ENCODE data around the gene CAMTA1. TPM values are rescaled to one million over a fixed set of nuclear protein-coding genes. Genes with fewer than 3 reads are reported as not detected.

Gene CAMTA1
- total and polyA plus RNA-seq, 2 experiments from 2014 or later, result 213 to 341 TPM

DNA sequence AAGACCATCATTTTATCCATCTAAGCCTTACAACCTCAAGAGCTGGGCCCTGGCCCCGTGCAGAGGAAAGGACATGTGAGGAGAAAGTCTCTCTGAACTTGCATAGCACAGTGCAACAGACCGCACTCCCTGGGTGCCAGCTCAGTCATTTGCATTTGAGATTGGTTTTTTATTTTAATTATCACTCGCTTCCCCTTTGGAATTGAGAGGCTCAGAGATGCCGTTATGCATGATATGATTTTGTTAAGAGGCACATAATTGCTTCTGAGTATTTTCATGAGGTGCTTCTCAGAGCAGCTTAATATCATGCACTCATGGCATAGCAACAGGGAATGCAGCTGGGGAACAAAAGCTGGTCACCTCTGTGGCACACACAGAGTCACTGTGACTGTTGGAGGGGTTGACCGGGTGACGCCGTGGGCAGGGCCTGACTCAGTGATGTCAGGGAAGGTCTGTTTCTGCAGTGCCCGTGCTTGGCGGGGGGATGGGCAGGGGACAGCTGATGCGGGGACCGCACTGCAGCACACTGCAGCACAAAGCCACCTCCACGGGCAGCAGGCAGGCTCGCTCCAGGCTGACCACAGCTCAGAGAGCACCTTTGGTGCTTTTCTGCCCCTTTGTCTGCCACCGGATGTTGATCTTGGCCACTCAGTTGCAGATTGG is 942.7 kb downstream of the CAMTA1 start:
- Histone ChIP-seq H3K9me3 (ENCODE audit: low read depth) (no peaks in the 10 kb centered on the region), H3K36me3 (no peaks in the 10 kb centered on the region), H3K4me1 (ENCODE audit: low read depth) (no peaks in the 10 kb centered on the region), H3K4me3 (no peak overlapping the region), H3K27me3 (no peaks in the 10 kb centered on the region), H3K27ac (no peak overlapping the region)
- no peak for DNase-seq (ENCODE audit: low read depth in 1 of 2, low spot score in 1 of 2)
- TF ChIP-seq, protein P1, sequence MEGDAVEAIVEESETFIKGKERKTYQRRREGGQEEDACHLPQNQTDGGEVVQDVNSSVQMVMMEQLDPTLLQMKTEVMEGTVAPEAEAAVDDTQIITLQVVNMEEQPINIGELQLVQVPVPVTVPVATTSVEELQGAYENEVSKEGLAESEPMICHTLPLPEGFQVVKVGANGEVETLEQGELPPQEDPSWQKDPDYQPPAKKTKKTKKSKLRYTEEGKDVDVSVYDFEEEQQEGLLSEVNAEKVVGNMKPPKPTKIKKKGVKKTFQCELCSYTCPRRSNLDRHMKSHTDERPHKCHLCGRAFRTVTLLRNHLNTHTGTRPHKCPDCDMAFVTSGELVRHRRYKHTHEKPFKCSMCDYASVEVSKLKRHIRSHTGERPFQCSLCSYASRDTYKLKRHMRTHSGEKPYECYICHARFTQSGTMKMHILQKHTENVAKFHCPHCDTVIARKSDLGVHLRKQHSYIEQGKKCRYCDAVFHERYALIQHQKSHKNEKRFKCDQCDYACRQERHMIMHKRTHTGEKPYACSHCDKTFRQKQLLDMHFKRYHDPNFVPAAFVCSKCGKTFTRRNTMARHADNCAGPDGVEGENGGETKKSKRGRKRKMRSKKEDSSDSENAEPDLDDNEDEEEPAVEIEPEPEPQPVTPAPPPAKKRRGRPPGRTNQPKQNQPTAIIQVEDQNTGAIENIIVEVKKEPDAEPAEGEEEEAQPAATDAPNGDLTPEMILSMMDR (IDR thresholded peaks at IDR 0.05; ENCODE audit: low read depth, low read length), result no peak

DNA sequence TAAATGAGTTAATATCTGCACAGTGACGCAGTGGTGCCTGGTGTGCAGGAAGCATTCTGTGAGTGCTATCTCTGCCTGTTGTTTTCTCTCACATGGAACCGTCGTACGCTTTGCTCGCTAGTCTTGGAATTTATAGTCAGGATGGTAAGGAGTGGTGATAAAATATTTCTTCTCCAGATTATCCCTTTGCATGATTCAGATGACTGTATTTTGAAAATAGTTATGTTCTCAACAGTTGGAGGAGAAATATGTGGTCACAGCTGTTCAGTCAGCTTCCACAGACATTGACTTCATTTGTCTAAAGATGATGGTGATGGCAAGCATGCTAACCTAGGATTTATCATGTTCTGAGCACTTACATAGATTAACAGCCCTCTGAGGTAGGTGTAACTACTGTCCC is 944.5 kb downstream of the CAMTA1 start:
- H3K4me3 ChIP-seq, result no peak overlapping the region
- TF ChIP-seq, protein P1 (IDR thresholded peaks at IDR 0.05; ENCODE audit: low read depth, low read length), result no peak
- no peaks in the 10 kb centered on the region for H3K4me1 ChIP-seq (ENCODE audit: low read depth)
- no peaks in the 10 kb centered on the region for H3K9me3 ChIP-seq (ENCODE audit: low read depth)
- H3K36me3 ChIP-seq, result no peaks in the 10 kb centered on the region
- H3K27me3 ChIP-seq, result no peaks in the 10 kb centered on the region
- no peak for DNase-seq (ENCODE audit: low read depth in 1 of 2, low spot score in 1 of 2)
- H3K27ac ChIP-seq, result no peak overlapping the region

DNA sequence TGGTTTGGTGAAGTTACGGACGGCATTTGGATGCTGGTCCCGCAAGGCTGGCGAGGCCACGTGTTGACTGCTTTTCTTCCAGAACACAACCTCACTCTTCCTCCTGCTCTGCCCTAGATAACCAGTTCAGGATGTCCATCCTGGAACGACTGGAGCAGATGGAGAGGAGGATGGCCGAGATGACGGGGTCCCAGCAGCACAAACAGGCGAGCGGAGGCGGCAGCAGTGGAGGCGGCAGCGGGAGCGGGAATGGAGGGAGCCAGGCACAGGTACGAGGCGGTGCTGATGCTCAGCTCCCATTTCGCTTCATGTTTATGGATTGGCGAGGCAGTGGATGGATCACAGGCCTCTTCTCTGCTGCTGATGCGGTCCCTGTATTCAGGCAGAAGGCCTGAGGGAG is 947.1 kb downstream of the CAMTA1 start:
- no peaks in the 10 kb centered on the region for H3K27me3 ChIP-seq
- no peaks in the 10 kb centered on the region for H3K36me3 ChIP-seq
- no peak overlapping the region for H3K27ac ChIP-seq
- DNase-seq (ENCODE audit: low read depth in 1 of 2, low spot score in 1 of 2), result no peak
- H3K4me1 ChIP-seq (ENCODE audit: low read depth), result no peaks in the 10 kb centered on the region
- no peaks in the 10 kb centered on the region for H3K9me3 ChIP-seq (ENCODE audit: low read depth)
- TF ChIP-seq, protein P1 (IDR thresholded peaks at IDR 0.05; ENCODE audit: low read depth, low read length), result no peak
- H3K4me3 ChIP-seq, result no peak overlapping the region

DNA sequence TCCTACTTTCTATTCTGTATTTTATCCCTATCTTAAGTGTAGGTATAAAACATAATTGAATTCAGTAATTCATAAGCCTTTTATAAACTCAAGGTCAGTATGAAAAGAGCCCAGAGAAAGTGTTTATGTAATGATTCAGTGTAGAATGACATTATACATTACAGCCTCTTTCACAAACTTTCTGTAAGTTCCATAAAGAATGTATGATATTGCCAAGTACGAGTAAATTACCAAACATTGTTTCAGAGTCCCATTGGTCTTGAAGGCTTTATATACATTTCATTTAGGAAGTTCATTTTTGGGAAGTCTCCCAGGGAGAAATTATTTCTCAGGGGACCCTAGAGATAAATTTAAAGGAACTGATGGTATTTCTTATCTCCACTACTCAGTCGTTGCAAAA is 948.0 kb downstream of the CAMTA1 start:
- H3K27me3 ChIP-seq, result no peaks in the 10 kb centered on the region

DNA sequence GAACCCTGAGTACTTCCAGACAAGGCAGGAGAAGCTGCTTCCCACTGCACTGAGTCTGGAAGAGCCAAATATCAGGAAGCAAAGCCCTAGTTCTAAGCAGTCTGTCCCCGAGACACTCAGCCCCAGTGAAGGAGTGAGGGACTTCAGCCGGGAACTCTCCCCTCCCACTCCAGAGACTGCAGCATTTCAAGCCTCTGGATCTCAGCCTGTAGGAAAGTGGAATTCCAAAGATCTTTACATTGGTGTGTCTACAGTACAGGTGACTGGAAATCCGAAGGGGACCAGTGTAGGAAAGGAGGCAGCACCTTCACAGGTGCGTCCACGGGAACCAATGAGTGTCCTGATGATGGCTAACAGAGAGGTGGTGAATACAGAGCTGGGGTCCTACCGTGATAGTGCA is 952.8 kb downstream of the CAMTA1 start:
- Histone ChIP-seq H3K27ac (no peak overlapping the region), H3K27me3 (no peaks in the 10 kb centered on the region), H3K4me1 (ENCODE audit: low read depth) (no peaks in the 10 kb centered on the region), H3K36me3 (no peaks in the 10 kb centered on the region), H3K9me3 (ENCODE audit: low read depth) (no peaks in the 10 kb centered on the region), H3K4me3 (no peak overlapping the region)
- TF ChIP-seq, protein P1 (IDR thresholded peaks at IDR 0.05; ENCODE audit: low read depth, low read length), result no peak
- no peak for DNase-seq (ENCODE audit: low read depth in 1 of 2, low spot score in 1 of 2)

More for the DNA sequence above, 948.0 kb downstream of the CAMTA1 start:
- TF ChIP-seq, protein P1 (IDR thresholded peaks at IDR 0.05; ENCODE audit: low read depth, low read length), result no peak
- Histone ChIP-seq H3K9me3 (ENCODE audit: low read depth) (no peaks in the 10 kb centered on the region), H3K4me1 (ENCODE audit: low read depth) (no peaks in the 10 kb centered on the region), H3K36me3 (no peaks in the 10 kb centered on the region), H3K27ac (no peak overlapping the region), H3K4me3 (no peak overlapping the region)
- no peak for DNase-seq (ENCODE audit: low read depth in 1 of 2, low spot score in 1 of 2)

Data from cardiac muscle cell (in vitro differentiated cells and primary cell).